ENCODE data around the gene TMEM132D.

Gene TMEM132D

DNA sequence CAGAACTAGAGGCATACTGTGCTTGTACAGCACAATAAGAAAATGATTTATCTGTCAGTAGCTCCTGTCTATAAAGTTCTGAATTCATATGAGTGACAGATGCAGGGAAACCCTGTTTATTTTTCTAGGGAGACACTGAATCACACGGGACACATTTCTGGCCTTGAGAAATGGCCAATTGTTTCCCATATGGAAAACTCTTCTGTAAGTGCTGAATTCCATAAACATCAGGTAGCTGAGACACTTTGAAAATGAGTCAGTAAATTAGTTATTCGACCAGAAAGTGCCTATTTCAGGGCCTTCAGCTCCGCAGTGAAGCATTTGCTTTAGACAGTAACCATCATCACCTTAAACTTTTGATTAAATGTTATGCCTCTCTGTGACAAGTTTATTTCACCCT is 184.4 kb downstream of the TMEM132D start:
- POLR2A ChIA-PET, result no interaction called here
- no peak overlapping the region for H3K4me3 ChIP-seq (ENCODE audit: low read depth, low read length)
- CTCF ChIA-PET, result no interaction called here
- no peak for DNase-seq (ENCODE audit: low read depth, low spot score)
- TF ChIP-seq, protein P1, sequence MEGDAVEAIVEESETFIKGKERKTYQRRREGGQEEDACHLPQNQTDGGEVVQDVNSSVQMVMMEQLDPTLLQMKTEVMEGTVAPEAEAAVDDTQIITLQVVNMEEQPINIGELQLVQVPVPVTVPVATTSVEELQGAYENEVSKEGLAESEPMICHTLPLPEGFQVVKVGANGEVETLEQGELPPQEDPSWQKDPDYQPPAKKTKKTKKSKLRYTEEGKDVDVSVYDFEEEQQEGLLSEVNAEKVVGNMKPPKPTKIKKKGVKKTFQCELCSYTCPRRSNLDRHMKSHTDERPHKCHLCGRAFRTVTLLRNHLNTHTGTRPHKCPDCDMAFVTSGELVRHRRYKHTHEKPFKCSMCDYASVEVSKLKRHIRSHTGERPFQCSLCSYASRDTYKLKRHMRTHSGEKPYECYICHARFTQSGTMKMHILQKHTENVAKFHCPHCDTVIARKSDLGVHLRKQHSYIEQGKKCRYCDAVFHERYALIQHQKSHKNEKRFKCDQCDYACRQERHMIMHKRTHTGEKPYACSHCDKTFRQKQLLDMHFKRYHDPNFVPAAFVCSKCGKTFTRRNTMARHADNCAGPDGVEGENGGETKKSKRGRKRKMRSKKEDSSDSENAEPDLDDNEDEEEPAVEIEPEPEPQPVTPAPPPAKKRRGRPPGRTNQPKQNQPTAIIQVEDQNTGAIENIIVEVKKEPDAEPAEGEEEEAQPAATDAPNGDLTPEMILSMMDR (IDR thresholded peaks at IDR 0.05; ENCODE audit: insufficient read depth, low read length, missing control alignments), result no peak

DNA sequence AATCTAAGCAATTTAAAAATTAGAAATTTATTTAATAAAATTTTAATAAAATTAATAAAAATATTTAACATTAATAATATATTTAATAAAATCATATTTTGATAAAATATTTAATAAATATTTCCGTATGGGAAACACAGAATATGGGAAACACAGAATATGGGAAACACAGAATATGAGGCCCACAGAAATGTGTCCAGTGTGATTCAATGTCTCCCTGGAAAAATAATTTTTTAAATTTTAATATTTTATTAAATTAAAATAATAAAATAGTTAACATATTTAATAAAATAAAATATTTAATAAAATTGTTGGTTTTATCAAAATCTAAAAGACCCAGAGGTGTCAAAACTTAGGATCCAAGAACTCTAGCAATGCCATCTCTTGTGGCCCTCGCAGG is 186.4 kb downstream of the TMEM132D start:
- TF ChIP-seq, protein P1 (IDR thresholded peaks at IDR 0.05; ENCODE audit: insufficient read depth, low read length, missing control alignments), result no peak
- POLR2A ChIA-PET, result no interaction called here
- CTCF ChIA-PET, result no interaction called here
- no peak overlapping the region for H3K4me3 ChIP-seq (ENCODE audit: low read depth, low read length)
- DNase-seq (ENCODE audit: low read depth, low spot score), result no peak

DNA sequence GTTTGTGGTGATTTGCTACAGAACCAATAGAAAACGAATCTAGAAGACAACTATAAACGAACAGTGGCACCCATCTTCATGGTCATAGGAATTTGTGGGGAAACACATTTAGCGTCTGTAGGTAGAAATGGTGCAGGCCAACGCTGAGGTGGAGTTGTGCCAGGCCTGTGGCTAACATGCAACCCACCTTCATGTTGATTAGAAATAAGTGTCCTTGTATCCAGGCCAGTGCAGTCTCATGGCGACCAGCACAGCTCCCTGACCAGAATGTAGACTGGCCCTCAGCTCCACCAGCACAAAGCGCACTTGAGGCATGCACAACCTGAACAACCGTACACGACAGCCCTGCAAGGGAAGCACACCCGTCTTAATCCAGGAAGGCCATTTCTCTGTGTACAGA is 187.0 kb downstream of the TMEM132D start:
- ChIA-PET POLR2A (no interaction called here), CTCF (no interaction called here)
- TF ChIP-seq, protein P1 (IDR thresholded peaks at IDR 0.05; ENCODE audit: insufficient read depth, low read length, missing control alignments), result no peak
- no peak overlapping the region for H3K4me3 ChIP-seq (ENCODE audit: low read depth, low read length)
- no peak for DNase-seq (ENCODE audit: low read depth, low spot score)

- POLR2A ChIA-PET, result no interaction called here
- CTCF ChIA-PET, result no interaction called here
- DNase-seq (ENCODE audit: low read depth, low spot score), result no peak
- TF ChIP-seq, protein P1 (IDR thresholded peaks at IDR 0.05; ENCODE audit: insufficient read depth, low read length, missing control alignments), result no peak
- H3K4me3 ChIP-seq (ENCODE audit: low read depth, low read length), result no peak overlapping the region
Measured at GRCh38 chr12:129706716-129707115, 197.1 kb downstream of the TMEM132D start.

DNA sequence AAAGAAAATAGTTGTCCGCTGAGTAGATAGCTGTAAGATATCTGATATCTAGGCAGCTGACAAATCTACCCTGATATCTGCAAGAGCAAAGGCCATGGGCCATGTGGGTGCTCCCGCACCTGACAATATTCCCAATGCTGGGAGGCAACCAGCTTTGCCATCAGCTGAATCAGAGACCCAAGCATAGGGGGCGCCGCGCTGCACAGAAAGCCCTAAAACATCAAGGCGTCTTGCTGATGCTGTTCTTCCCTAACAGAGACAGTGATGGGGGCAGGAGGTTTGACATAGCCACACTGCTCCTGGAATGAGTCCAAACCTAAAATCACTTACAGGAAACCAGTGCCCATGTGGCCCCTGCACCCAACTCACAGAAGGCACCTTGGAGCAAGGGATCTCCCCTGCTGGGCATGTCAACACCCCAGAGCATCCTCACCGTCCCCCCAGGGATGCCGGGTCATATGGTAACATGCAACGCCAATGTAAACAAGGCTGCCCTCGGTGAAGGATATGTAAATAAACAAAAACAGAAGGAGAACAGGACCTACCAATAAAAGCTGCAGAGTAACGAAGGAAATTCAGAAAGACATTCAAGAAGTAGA is 199.5 kb downstream of the TMEM132D start:
- no peak for DNase-seq (ENCODE audit: low read depth, low spot score)
- TF ChIP-seq, protein P1 (IDR thresholded peaks at IDR 0.05; ENCODE audit: insufficient read depth, low read length, missing control alignments), result no peak
- CTCF ChIA-PET, result no interaction called here
- POLR2A ChIA-PET, result no interaction called here
- no peak overlapping the region for H3K4me3 ChIP-seq (ENCODE audit: low read depth, low read length)

- TF ChIP-seq, protein P1 (IDR thresholded peaks at IDR 0.05; ENCODE audit: insufficient read depth, low read length, missing control alignments), result no peak
- POLR2A ChIA-PET, result no interaction called here
- H3K4me3 ChIP-seq (ENCODE audit: low read depth, low read length), result no peak overlapping the region
- no peak for DNase-seq (ENCODE audit: low read depth, low spot score)
- CTCF ChIA-PET, result no interaction called here
Measured at GRCh38 chr12:129701631-129702101, 202.2 kb downstream of the TMEM132D start.
